ENCODE measurements around the gene PAPLN.

Gene PAPLN

DNA sequence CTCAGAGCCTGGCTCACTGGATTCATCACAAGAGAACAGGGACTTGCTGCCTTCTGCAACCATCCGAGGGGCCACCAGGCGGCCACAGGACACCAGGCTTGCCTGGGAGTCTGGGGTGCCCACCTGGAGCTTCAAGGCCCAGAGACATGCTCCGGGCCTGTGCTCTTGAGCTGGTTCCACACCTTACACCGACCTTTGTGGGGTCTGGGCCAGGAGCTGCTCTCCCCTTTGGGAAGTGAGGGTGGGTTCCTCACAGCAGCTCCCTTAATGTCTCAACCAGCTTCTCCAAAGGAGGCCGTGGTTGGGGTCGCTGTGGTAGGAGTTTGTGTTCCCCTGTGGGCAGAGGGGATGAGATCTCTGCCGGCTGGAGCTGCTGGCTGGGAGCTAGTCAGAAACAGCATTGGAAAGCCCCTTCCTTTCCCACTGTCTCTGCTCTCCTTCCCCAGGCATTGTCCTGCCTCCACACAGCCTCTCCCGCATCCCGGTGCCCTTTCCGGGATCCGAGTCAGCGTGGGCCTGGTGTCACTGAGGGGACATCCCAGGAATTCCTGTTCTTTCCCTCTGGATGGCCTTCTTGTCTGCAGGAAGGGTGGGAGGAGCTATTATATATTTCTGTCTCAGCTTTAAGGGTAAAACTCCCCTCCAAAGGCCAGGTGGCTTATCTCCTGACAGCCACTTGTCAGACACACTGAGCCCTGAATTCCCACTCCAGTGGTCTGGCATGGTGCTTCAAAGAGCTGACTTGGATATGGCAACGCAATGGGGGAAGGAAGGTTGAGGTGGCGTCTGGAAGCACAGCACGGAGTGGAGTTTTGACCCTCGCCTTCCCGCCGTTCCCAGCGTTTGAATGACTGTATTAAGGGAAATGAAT, 5.1 kb upstream of the PAPLN start:
- no peak; the same call in none of the 2 replicates for TF ChIP-seq CTCF (IDR thresholded peaks at IDR 0.05; ENCODE audit: low read depth, low read length)

GRCh38 chr14:73232984-73233383, 4.3 kb upstream of the PAPLN start:
- DNase-seq (ENCODE audit: extremely low read depth, low read depth): no peak

More for the DNA sequence above, 5.1 kb upstream of the PAPLN start:
- no peak for DNase-seq (ENCODE audit: extremely low read depth, low read depth)

DNA sequence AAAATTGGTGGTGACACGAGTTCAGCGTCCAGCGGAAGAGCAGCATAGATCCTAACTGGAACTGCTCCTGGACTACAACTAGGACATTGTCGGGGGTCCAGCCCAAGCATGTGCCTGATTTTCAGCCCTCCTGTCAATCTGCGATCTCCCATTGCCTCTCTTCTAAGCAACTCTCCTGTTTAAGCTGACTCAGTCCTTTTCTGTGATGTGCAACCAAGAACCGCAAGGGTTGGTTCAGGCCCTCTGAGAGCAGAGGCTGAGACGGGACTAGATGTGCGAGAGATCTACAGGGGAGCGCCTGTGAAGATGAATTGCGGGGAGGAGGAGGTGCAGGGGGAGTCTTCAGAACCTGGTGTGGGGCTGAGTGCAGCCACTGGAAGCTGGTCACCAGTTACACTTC, 3.7 kb upstream of the PAPLN start:
- DNase-seq (ENCODE audit: extremely low read depth, low read depth): no peak
- TF ChIP-seq CTCF (IDR thresholded peaks at IDR 0.05; ENCODE audit: low read depth, low read length): no peak

More at GRCh38 chr14:73232984-73233383, 4.3 kb upstream of the PAPLN start:
- TF ChIP-seq CTCF (IDR thresholded peaks at IDR 0.05; ENCODE audit: low read depth, low read length): no peak

DNA sequence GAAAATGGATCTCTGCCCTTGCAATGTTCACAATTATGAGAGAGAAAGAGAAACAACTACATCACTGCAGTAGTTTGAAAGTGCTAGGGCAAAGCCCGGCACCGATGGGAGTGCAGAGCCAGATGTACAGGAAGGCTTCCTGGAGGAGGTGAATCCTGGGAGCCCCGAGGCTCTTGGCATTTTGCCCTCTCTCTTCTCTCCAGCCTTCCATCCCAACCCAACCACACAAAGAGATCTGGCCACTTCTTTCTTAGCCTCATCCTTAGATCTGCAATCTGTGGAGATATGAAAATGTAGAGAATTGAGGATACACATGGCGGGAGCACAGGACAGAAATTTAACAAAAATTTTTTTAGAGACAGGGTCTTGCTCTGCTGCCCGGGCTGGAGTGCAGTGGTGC, 3.3 kb upstream of the PAPLN start:
- no peak for DNase-seq (ENCODE audit: extremely low read depth, low read depth)
- no peak for TF ChIP-seq CTCF (IDR thresholded peaks at IDR 0.05; ENCODE audit: low read depth, low read length)

DNA sequence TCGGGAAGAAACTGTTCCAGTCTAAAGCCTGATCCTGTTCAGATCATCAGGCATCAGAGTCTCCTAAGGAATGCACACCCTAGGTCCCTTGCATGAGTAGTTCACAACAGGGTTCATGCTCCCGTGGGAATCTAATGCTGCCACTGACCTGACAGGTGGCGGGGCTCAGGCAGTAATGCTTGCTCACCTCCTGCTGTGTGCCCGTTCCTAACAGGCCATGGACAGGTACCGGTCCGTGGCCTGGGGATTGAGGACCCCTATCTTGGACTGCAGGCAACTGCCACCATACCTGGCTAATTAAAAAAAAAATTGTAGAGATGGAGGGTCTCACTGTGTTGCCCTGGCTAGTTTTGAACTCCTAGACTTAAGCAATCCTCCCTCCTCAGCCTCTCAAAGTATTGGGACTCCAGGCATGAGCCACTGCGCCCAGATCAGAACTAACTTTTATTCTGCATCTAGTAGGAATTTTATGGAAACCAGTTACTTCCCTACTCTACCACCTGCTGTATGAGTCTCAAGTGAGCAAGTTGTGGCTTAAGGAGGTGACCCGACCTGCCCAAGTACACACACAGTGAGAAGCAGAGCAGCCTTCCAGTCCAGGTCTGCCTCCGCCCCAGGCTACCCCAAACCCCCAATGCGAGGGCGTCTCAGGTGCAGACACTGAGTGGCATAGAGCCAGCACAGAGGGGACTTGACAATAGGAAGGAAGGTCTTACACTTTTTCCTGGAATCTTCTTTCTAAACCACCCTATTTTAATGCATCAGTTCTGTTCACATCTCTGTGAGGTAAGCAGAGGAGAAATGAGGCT, 2.5 kb upstream of the PAPLN start:
- no peak for DNase-seq (ENCODE audit: extremely low read depth, low read depth)
- TF ChIP-seq CTCF (IDR thresholded peaks at IDR 0.05; ENCODE audit: low read depth, low read length): no peak

DNA sequence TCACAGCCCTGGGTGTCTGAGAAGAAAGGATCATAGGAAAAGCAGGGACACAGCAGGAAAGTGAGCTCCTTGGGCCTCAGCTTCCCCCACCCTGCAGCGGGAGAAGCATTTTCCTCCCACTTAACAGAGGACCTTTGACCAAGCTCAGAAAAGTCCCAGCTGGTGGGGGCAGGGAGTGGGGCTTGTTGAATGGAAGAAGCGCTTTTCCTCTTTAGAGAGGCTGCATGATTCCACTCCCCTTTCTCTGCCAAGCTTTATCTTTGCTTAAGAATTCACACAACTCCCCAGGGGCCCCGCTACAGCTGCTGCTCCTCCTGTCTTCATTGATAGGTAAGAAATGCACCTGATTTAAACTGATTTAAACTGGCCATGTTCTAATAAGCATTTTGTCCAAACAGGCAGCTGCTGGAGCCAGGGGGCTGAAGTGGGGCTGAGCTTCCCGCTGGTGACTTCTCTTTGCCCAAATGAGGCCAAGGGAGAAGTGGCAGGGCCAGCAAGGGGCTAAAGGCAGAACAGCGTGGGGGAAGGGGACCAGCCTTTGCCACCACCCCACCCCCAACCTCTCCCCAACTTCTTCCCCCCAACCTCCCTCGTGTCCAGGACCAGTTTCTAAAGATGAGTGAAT, 1.7 kb upstream of the PAPLN start:
- DNase-seq (ENCODE audit: extremely low read depth, low read depth): no peak
- no peak for TF ChIP-seq CTCF (IDR thresholded peaks at IDR 0.05; ENCODE audit: low read depth, low read length)
